ENCODE data around the gene PPP1R12C.

The PPP1R12C gene

DNA sequence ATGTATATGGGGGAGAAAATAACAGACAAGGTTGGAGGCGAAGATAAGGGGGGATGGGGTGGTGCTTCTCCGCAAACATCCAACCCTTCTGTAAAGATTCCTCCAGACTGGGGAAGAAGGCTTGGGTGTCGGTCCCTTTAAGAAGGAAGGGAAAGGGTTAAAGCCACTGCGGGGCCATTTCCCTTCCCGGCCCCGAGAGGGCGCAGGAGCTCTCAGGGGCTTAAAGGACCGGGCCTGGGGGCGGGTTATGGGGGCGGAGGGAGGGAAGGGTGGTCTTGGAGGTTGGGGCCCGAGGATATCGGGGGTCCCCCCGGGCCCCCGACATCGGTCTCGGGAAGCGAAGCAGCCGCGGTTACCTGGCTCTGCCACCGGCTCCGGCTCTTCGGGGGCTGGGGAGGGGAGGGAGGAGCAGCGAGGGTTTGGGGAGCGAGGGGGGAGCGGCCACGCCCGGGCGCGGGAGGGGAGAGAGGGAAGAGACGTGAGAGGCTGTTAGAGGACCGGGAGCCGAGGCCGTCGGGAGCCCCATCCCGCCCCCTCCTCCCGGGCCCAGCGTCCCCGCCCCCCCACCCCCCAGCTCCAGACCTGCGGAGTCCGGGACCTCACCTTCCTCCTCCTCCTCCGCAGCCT is 28.8 kb upstream of the PPP1R12C start:
- no peak for DNase-seq

DNA sequence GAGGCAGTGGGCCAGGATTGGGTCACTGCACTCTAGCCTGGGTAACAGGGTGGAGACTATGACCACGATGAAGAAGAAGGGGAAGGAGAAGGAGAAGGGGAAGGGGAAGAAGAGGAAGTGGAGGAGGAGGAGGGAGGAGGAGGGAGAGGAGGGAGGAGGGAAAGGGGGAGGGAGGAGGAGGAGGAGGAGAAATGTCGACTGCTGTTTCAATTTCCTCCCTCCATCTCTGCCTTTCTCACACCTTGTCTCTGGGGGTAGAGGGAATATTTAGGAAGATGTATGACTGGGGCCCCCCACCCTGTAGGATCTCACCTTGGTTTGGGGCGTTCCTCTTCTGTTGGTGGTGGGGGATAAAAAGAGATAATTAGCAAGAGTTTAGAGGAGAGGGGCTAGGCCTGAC is 27.8 kb upstream of the PPP1R12C start:
- DNase-seq, result no peak

DNA sequence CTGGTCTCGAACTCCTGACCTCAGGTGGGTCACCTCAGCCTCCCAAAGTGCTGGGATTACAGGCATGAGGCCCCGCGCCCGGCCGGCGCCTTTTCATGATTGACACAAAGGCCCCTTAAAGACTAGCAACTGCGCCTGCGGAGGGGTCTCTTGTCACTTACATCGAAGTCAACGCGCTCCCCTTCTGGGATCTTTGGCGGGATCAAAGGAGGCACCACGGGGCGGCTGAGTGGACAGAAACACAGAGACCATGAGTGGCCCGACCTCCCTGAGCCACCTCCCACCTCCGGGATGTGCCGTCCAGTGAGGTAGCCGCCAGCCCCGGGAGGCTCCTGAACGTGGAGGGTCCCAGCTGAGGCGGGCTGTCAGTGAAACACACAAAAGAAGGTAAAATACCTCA is 24.3 kb upstream of the PPP1R12C start:
- no peak for DNase-seq

GRCh38 chr19:55137915-55138314 is 20.5 kb upstream of the PPP1R12C start:
- no peak for DNase-seq

DNA sequence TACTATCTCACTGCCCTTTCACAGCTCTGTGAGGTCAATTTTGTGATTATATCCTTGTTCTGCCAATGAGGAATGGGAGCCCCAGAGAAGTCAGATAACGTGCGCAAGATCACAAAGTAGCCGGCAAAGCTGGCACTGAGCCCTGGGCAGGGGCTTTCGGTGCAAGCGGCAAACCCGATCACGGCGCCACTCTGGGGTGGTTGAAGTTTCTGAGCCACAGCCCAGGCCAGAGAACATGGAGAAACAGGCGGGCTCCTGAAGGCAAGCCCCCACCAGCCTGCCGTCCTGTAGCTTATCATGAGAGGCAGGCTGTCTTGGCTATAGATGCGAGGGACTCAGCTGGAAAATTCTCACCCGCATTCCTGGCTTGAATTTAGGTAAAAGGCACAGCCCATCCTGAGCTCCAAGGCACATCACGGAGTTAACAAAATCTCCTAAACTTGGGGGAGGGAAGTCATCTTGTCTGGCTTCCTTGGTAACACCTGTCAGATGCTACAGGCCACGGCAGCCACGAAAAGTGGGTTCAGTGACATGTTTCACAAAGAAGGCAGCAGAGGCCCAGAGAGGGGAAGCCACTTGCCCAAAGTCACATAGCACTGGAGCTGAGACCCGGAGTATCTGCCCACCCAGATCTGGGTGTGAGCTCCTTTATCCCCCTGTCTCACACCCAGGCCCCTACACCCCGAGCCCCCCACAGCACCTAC is 19.1 kb upstream of the PPP1R12C start:
- no peak for DNase-seq

- DNase-seq, result no peak
These were observed 17.3 kb upstream of the PPP1R12C start for GRCh38 chr19:55134736-55135135.

- no peak for DNase-seq
These were observed 16.4 kb upstream of the PPP1R12C start for GRCh38 chr19:55133639-55134444.

- DNase-seq, result no peak
These were observed 15.2 kb upstream of the PPP1R12C start for GRCh38 chr19:55132453-55133129.

DNA sequence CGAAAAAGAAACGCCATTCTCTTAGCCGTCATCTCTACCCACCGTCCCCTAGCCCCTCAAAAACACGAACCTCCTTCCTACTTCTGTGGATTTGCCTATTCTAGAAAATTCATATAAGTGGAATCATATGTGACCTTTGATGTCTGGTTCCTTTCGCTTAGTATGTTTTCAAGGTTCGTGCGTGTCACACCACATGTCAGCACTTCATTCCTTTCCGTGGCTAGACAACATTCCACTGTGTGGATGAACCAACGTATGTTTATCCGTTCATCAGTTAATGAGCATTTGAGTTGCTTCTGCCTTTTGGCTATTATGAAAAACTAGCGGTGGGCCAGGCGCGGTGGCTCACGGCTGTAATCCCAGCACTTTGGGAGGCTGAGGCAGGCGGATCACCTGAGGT is 14.0 kb upstream of the PPP1R12C start:
- DNase-seq, result no peak

- no peak for DNase-seq
These were observed 1.6 kb upstream of the PPP1R12C start for GRCh38 chr19:55119053-55119452.

GRCh38 chr19:55118401-55118991 is 1.1 kb upstream of the PPP1R12C start:
- no peak for DNase-seq

DNA sequence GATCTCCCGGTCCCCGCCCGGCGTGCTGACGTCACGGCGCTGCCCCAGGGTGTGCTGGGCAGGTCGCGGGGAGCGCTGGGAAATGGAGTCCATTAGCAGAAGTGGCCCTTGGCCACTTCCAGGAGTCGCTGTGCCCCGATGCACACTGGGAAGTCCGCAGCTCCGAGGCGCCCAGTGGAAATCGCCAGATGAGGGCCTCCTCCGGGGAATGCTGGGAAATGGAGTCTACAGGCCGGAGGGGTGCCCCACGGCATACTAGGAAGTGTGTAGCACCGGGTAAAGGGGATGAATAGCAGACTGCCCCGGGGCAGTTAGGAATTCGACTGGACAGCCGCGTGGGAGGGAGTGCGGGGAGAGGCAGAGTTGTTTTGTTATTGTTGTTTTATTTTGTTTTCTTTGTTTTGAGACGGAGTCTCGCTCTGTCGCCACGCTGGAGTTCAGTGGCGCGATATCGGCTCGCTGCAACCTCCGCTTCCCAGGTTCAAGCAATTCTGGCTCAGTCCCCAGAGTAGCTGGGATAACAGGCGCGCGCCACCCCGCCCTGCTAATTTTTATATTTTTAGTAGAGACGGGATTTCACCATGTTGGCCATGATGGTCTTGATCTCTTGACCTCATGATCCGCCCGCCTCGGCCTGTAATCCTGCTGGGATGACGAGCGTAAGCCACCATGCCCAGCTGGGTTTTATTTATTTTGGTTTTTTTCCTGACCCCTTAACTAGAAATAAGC is 390 bp upstream of the PPP1R12C start:
- peak; percentile 96 for DNase-seq

DNA sequence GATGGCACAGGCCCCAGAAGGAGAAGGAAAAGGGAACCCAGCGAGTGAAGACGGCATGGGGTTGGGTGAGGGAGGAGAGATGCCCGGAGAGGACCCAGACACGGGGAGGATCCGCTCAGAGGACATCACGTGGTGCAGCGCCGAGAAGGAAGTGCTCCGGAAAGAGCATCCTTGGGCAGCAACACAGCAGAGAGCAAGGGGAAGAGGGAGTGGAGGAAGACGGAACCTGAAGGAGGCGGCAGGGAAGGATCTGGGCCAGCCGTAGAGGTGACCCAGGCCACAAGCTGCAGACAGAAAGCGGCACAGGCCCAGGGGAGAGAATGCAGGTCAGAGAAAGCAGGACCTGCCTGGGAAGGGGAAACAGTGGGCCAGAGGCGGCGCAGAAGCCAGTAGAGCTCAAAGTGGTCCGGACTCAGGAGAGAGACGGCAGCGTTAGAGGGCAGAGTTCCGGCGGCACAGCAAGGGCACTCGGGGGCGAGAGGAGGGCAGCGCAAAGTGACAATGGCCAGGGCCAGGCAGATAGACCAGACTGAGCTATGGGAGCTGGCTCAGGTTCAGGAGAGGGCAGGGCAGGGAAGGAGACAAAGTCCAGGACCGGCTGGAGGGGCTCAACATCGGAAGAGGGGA is 1.1 kb downstream of the PPP1R12C start:
- DNase-seq, result no peak

DNA sequence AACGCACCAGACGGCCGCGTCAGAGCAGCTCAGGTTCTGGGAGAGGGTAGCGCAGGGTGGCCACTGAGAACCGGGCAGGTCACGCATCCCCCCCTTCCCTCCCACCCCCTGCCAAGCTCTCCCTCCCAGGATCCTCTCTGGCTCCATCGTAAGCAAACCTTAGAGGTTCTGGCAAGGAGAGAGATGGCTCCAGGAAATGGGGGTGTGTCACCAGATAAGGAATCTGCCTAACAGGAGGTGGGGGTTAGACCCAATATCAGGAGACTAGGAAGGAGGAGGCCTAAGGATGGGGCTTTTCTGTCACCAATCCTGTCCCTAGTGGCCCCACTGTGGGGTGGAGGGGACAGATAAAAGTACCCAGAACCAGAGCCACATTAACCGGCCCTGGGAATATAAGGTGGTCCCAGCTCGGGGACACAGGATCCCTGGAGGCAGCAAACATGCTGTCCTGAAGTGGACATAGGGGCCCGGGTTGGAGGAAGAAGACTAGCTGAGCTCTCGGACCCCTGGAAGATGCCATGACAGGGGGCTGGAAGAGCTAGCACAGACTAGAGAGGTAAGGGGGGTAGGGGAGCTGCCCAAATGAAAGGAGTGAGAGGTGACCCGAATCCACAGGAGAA is 1.9 kb downstream of the PPP1R12C start:
- no peak for DNase-seq

GRCh38 chr19:55114566-55115145 is 2.8 kb downstream of the PPP1R12C start:
- no peak for DNase-seq

DNA sequence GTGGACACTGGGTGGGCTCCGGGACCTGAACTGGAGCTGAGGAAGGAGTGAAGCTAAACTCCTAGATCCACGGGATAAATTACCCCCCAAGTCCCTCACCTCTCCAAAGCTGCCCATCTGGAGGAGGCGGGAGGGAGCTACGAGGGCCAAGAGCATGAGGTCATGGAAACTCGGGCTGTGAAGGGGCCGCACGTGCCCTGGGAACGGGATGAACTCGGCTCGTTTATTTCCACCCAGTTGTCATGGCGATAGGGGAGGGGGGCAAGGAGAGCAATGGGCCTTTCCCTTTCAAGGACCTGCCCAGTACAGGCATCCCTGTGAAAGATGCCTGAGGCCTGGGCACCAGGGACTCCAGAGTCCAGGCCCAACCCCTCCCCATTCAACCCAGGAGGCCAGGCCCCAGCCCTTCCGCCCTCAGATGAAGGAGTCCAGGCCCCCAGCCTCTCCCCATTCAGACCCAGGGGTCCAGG is 3.8 kb downstream of the PPP1R12C start:
- no peak for DNase-seq

DNA sequence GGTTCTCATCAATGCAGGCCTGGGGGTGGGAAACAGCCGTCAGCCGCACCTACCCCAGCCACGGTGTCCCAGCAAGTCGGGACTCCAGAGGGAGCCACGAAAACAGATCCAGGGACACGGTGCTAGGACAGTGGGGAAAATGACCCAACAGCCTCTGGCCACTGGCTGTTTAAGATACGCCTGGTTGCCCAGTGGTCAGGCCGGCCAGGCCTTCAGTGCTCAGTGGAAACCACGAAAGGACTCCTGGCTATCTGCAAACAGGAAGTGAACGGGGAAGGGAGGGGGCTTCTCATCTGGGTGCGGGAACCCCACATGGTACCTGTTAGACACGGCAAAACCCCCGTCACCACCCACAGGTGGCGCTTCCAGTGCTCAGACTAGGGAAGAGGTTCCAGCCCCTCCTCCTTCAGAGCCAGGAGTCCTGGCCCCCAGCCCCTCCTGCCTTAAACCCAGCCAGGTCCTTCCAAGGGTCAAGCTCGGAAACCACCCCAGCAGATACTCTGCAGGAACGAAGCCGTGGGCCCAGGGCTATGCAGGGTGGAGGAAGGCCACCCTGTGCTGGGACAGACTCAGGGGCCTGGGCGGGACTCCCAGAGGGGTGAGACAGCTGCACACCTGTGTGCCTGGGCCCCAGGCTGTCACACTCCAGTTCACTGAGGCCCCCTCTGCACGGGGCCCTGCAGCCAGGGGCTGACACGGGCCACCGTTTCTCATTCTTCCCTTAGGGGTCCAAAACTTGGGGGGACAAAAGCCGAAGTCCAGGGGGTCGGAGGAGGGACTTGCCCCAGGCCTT is 4.5 kb downstream of the PPP1R12C start:
- DNase-seq, result no peak

GRCh38 chr19:55112246-55112776 is 5.1 kb downstream of the PPP1R12C start:
- no peak for DNase-seq

DNA sequence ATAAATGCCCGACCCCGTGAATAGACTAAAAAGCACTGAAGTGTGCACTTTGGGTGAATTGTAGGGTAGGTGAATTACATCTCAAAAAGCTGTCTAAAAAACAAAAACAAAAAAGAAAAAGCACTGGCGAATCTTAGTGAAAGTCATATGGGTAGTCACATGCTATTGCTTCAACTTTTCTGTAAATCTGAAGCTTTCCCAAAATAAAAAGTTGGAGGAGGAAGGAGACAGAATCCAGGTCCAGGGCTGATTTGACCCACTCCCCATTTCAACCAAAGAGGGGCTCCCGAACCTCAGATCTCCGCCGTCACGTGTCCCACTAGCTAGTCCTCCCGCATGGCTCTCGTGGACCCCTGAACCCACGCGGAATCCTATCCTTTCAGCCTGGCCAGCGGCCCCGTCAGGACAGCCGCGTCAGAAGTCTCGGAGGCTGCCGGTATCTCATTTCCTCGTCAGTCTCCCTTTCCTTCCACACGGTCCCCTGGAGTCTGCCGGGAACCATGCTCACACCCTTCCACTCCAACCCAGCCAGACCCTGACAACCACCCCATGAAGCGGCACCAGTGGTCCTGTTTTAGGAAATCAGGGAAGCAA is 6.1 kb downstream of the PPP1R12C start:
- DNase-seq, result no peak
